ENCODE measurements around the gene ST8SIA6.

ST8SIA6 gene

GRCh38 chr10:17381502-17382142 is 72.8 kb downstream of the ST8SIA6 start:
- FAIRE-seq = no peak
- TF ChIP-seq TAF1 (IDR thresholded peaks at IDR 0.05; ENCODE audit: low read depth, low read length) (no peak), POLR2A (IDR thresholded peaks at IDR 0.05; ENCODE audit: low read depth, low read length) (no peak), POLR2AphosphoS5 (IDR thresholded peaks at IDR 0.05; ENCODE audit: low read depth, low read length) (no peak), SPI1 (IDR thresholded peaks at IDR 0.05; ENCODE audit: low read depth, low read length) (no peak), POU2F2 (IDR thresholded peaks at IDR 0.05; ENCODE audit: low read depth, low read length) (no peak), PAX5 (IDR thresholded peaks at IDR 0.05; ENCODE audit: insufficient read depth, low read length, severe bottlenecking) (no peak)
- no peak for DNase-seq (ENCODE audit: insufficient read length, low spot score)

GRCh38 chr10:17380888-17381287 is 73.5 kb downstream of the ST8SIA6 start:
- DNase-seq (ENCODE audit: insufficient read length, low spot score) (no peak), FAIRE-seq (no peak)
- no peak for TF ChIP-seq PAX5 (IDR thresholded peaks at IDR 0.05; ENCODE audit: insufficient read depth, low read length, severe bottlenecking)
- TF ChIP-seq POU2F2 (IDR thresholded peaks at IDR 0.05; ENCODE audit: low read depth, low read length) = no peak
- TF ChIP-seq TAF1 (IDR thresholded peaks at IDR 0.05; ENCODE audit: low read depth, low read length) = no peak
- TF ChIP-seq POLR2A (IDR thresholded peaks at IDR 0.05; ENCODE audit: low read depth, low read length) = no peak
- no peak for TF ChIP-seq SPI1 (IDR thresholded peaks at IDR 0.05; ENCODE audit: low read depth, low read length)
- TF ChIP-seq POLR2AphosphoS5 (IDR thresholded peaks at IDR 0.05; ENCODE audit: low read depth, low read length) = no peak

GRCh38 chr10:17380016-17380415 is 74.4 kb downstream of the ST8SIA6 start:
- no peak for FAIRE-seq
- TF ChIP-seq TAF1 (IDR thresholded peaks at IDR 0.05; ENCODE audit: low read depth, low read length) (no peak), PAX5 (IDR thresholded peaks at IDR 0.05; ENCODE audit: insufficient read depth, low read length, severe bottlenecking) (no peak), POU2F2 (IDR thresholded peaks at IDR 0.05; ENCODE audit: low read depth, low read length) (no peak), SPI1 (IDR thresholded peaks at IDR 0.05; ENCODE audit: low read depth, low read length) (no peak), POLR2AphosphoS5 (IDR thresholded peaks at IDR 0.05; ENCODE audit: low read depth, low read length) (no peak), POLR2A (IDR thresholded peaks at IDR 0.05; ENCODE audit: low read depth, low read length) (no peak)
- no peak for DNase-seq (ENCODE audit: insufficient read length, low spot score)

- FAIRE-seq (no peak), DNase-seq (ENCODE audit: insufficient read length, low spot score) (no peak)
- no peak for TF ChIP-seq PAX5 (IDR thresholded peaks at IDR 0.05; ENCODE audit: insufficient read depth, low read length, severe bottlenecking)
- TF ChIP-seq POLR2AphosphoS5 (IDR thresholded peaks at IDR 0.05; ENCODE audit: low read depth, low read length) = no peak
- TF ChIP-seq POU2F2 (IDR thresholded peaks at IDR 0.05; ENCODE audit: low read depth, low read length) = no peak
- no peak for TF ChIP-seq TAF1 (IDR thresholded peaks at IDR 0.05; ENCODE audit: low read depth, low read length)
- TF ChIP-seq SPI1 (IDR thresholded peaks at IDR 0.05; ENCODE audit: low read depth, low read length) = no peak
- no peak for TF ChIP-seq POLR2A (IDR thresholded peaks at IDR 0.05; ENCODE audit: low read depth, low read length)
These were observed 75.2 kb downstream of the ST8SIA6 start for GRCh38 chr10:17379151-17379690.

GRCh38 chr10:17375936-17376584 is 78.3 kb downstream of the ST8SIA6 start:
- no peak for DNase-seq (ENCODE audit: insufficient read length, low spot score)
- TF ChIP-seq POLR2A (IDR thresholded peaks at IDR 0.05; ENCODE audit: low read depth, low read length) (no peak), POLR2AphosphoS5 (IDR thresholded peaks at IDR 0.05; ENCODE audit: low read depth, low read length) (no peak), TAF1 (IDR thresholded peaks at IDR 0.05; ENCODE audit: low read depth, low read length) (no peak), SPI1 (IDR thresholded peaks at IDR 0.05; ENCODE audit: low read depth, low read length) (no peak), PAX5 (IDR thresholded peaks at IDR 0.05; ENCODE audit: insufficient read depth, low read length, severe bottlenecking) (no peak), POU2F2 (IDR thresholded peaks at IDR 0.05; ENCODE audit: low read depth, low read length) (no peak)
- no peak for FAIRE-seq

GRCh38 chr10:17368708-17369272 is 85.6 kb downstream of the ST8SIA6 start:
- FAIRE-seq (no peak), DNase-seq (ENCODE audit: insufficient read length, low spot score) (no peak)
- no peak for TF ChIP-seq POLR2A (IDR thresholded peaks at IDR 0.05; ENCODE audit: low read depth, low read length)
- TF ChIP-seq TAF1 (IDR thresholded peaks at IDR 0.05; ENCODE audit: low read depth, low read length) = no peak
- no peak for TF ChIP-seq POLR2AphosphoS5 (IDR thresholded peaks at IDR 0.05; ENCODE audit: low read depth, low read length)
- no peak for TF ChIP-seq SPI1 (IDR thresholded peaks at IDR 0.05; ENCODE audit: low read depth, low read length)
- TF ChIP-seq POU2F2 (IDR thresholded peaks at IDR 0.05; ENCODE audit: low read depth, low read length) = no peak
- TF ChIP-seq PAX5 (IDR thresholded peaks at IDR 0.05; ENCODE audit: insufficient read depth, low read length, severe bottlenecking) = no peak

GRCh38 chr10:17366705-17367104 is 87.7 kb downstream of the ST8SIA6 start:
- TF ChIP-seq TAF1 (IDR thresholded peaks at IDR 0.05; ENCODE audit: low read depth, low read length) = no peak
- FAIRE-seq (no peak), DNase-seq (ENCODE audit: insufficient read length, low spot score) (no peak)

- DNase-seq (ENCODE audit: insufficient read length, low spot score) = no peak
- no peak for TF ChIP-seq SPI1 (IDR thresholded peaks at IDR 0.05; ENCODE audit: low read depth, low read length)
- no peak for TF ChIP-seq POLR2A (IDR thresholded peaks at IDR 0.05; ENCODE audit: low read depth, low read length)
- no peak for TF ChIP-seq POLR2AphosphoS5 (IDR thresholded peaks at IDR 0.05; ENCODE audit: low read depth, low read length)
- no peak for TF ChIP-seq TAF1 (IDR thresholded peaks at IDR 0.05; ENCODE audit: low read depth, low read length)
- TF ChIP-seq PAX5 (IDR thresholded peaks at IDR 0.05; ENCODE audit: insufficient read depth, low read length, severe bottlenecking) = no peak
- no peak for TF ChIP-seq POU2F2 (IDR thresholded peaks at IDR 0.05; ENCODE audit: low read depth, low read length)
- no peak for FAIRE-seq
These were observed 89.0 kb downstream of the ST8SIA6 start for GRCh38 chr10:17365402-17365801.

GRCh38 chr10:17358461-17358860 is 95.9 kb downstream of the ST8SIA6 start:
- no peak for DNase-seq (ENCODE audit: insufficient read length, low spot score)
- no peak for FAIRE-seq
- TF ChIP-seq PAX5 (IDR thresholded peaks at IDR 0.05; ENCODE audit: insufficient read depth, low read length, severe bottlenecking) = no peak
